ENCODE results near the gene CCDC74B.
"Not testable (repeated sequence)": the region's sequence is repeated elsewhere in the genome, so short reads cannot be mapped to it uniquely, and the experiment has no call there.

The CCDC74B gene

DNA sequence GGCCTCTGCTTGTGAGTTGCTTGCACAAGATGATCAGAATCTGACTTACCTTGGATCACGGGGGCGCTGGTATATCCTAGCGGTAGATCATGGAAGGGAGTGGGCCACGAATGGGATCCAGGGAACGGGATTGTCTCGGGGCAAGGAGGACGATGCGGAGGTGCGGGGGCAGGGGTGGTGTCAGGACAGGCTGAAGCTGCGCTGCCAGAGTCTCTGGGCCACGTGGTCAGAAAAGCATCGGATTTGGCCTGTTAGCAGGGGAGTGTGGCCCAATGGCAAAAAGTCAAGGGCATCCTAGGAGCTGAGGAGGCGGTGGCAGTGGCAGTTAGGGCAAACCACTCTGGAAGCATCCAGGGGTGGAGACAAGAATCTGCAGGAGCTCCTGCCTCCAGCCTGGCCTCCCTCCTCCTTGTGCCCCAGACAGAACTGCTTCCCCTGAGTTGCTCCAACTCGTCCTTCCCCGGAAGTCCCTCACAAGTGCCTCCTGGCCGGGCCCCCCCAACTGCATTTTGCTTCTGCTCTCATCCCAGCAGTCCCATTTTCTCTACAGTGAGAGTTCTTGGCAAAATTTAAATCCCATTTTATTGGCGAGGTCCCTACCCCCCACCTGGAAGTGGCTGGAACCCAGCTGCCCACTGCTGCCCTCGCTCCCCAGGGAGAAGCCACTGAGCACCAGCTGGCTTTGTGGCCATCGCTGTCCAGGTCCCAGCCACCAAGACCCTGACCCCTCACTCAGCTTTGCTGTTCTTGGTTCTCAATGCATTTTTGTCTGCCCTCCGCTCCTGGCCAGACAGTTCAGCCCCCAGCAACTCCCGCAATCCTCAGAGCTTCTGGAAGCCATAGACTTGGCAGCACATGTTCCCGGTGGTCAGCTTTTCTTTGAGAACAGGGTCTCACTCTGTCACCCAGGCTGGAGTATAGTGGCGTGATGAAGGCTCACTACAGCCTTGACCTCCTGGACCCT, 5.6 kb upstream of the CCDC74B start:
- DNase-seq (ENCODE audit: extremely low read depth, insufficient read length), result no peak
- Histone ChIP-seq H3K27me3 (replicated peaks; ENCODE audit: control insufficient read depth, insufficient read depth, low read length) (no peaks in the 10 kb centered on the region), H3K36me3 (ENCODE audit: control insufficient read depth, insufficient read depth, low read length) (peaks cover 3% of the 10 kb centered on the region), H3K4me3 (replicated peaks; ENCODE audit: low read depth, low read length) (no peak overlapping the region)
- TF ChIP-seq CTCF (IDR thresholded peaks at IDR 0.05; ENCODE audit: insufficient read depth, low read length, poor library complexity, severe bottlenecking), result no peak

DNA sequence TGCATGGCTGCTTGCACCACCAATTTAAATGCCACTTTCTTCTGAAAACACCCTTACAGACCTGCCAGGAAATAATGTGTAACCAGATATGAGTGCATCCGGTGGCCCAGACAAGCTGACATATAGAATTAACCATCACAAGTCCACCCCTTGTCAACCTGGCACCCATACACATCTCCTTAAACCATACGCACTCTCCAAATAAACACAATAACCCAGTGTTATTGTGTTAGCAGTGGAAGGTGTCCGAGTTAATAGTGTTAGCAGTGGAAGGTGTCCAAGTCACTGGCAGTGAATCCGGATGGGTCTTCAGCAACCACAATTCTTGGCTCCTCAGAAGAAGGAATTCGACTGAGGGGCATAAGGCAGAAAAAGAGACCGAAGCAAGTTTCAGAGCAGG, 3.6 kb upstream of the CCDC74B start:
- not testable (repeated sequence) for H3K36me3 ChIP-seq (ENCODE audit: control insufficient read depth, insufficient read depth, low read length); DNase-seq (ENCODE audit: extremely low read depth, insufficient read length); H3K27me3 ChIP-seq (replicated peaks; ENCODE audit: control insufficient read depth, insufficient read depth, low read length); H3K4me3 ChIP-seq (replicated peaks; ENCODE audit: low read depth, low read length)

DNA sequence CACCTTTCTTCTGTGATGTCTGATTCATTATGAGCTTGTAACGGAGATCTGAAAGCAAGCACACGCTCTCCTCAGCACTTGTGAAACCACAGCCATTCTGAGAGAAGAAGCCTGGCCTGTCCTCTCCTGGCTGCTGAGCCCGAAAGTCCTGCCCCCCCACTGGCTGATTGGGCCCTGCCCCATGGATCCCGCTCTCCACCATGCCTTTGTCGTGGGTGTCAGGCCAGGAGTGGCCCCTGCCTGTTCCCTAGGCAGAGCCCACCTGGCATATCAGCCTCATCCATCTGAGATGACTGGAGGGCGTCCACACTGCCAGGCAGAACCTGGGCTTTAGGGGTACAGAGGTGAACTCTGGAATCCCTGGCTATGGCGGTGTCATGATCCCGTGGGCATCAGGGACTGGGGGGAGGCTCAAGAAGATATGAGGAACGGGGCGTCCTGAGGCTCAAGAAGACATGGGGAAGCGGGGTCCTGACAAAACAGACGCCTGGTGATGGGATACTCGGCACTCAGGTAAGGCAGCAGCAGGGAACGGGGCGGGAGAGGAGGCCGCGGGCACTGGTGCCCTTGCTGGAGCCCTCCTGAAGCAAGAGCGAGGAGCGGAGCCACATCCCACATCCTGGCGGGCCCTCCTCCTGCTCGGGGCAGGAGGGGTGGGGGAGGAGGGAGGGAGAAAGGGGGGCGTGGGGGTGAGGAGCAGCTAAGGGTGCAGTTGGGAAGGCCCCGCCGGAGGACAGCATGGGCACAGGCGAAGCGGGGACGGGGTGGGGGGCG, 1.5 kb downstream of the CCDC74B start:
- not testable (repeated sequence) for H3K27me3 ChIP-seq (replicated peaks; ENCODE audit: control insufficient read depth, insufficient read depth, low read length); H3K4me3 ChIP-seq (replicated peaks; ENCODE audit: low read depth, low read length); H3K36me3 ChIP-seq (ENCODE audit: control insufficient read depth, insufficient read depth, low read length); DNase-seq (ENCODE audit: extremely low read depth, insufficient read length)

DNA sequence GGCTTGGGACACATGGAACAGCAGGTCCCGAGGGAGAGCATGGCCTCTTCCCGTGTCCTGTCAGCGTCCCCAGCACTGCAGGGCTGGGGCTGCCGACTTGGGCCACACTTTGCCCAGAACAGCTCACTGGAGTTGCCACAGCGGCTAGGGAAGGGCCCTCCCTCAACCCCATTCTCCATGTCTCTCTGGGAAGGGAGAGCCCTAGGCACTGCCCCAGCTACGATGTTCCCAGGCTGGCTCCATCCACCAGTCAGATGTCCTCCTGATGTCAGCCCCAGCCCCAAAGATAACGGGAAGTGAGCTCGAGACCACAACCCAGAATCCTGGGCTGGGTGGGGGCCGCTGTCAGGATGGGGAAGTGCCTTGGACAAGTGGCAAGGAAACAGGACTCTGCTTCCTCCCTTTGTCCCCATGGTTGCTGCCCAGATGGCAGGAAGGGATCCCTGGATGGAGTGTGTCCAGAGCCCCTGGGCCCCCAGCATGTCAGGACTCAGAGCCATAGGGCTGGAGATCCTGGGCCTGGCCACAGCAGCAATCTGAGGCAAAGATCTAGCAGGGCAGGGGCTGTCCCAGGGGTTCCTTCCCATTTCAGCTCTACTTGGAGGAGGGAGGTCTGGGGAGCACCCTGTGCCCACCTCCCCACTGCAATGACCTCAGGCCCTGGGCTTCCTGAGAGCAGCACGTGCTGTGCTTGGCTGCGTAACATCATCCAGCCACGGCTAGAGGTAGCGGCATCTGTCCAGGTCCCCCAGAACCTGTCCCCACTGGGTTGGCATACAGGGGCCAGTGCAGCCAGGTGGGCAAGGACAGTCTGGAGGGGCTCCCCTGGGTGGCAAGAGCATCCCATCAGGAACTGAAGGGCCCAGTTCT, 2.3 kb downstream of the CCDC74B start:
- not testable (repeated sequence) for DNase-seq (ENCODE audit: extremely low read depth, insufficient read length); H3K27me3 ChIP-seq (replicated peaks; ENCODE audit: control insufficient read depth, insufficient read depth, low read length); H3K4me3 ChIP-seq (replicated peaks; ENCODE audit: low read depth, low read length)

GRCh38 chr2:130141645-130142370, 3.1 kb downstream of the CCDC74B start:
- DNase-seq (ENCODE audit: extremely low read depth, insufficient read length); H3K27me3 ChIP-seq (replicated peaks; ENCODE audit: control insufficient read depth, insufficient read depth, low read length); H3K36me3 ChIP-seq (ENCODE audit: control insufficient read depth, insufficient read depth, low read length); H3K4me3 ChIP-seq (replicated peaks; ENCODE audit: low read depth, low read length): not testable (repeated sequence)

More for the DNA sequence above, 2.3 kb downstream of the CCDC74B start:
- H3K36me3 ChIP-seq (ENCODE audit: control insufficient read depth, insufficient read depth, low read length), result not testable (repeated sequence)

DNA sequence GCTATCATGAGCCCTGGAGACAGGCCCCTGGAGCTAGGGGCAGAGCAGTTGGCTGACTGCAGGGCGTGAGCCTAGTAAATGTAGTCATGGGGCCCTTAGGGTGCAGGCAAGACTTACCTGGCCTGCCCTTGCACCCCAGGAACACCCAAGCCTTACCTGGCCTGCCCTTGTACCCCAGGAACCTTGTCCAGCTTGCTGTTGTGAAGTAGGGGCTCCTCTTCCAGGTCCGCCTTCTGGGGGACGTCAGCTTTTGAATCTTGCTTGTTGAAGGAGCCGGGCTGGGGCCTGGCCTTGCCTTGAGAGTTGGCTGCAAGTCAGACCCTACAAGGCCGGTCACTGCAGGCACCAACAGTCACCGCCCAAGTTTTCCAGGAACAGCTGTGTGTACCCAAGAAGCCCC, 3.9 kb downstream of the CCDC74B start:
- not testable (repeated sequence) for H3K27me3 ChIP-seq (replicated peaks; ENCODE audit: control insufficient read depth, insufficient read depth, low read length); H3K4me3 ChIP-seq (replicated peaks; ENCODE audit: low read depth, low read length); H3K36me3 ChIP-seq (ENCODE audit: control insufficient read depth, insufficient read depth, low read length); DNase-seq (ENCODE audit: extremely low read depth, insufficient read length)

DNA sequence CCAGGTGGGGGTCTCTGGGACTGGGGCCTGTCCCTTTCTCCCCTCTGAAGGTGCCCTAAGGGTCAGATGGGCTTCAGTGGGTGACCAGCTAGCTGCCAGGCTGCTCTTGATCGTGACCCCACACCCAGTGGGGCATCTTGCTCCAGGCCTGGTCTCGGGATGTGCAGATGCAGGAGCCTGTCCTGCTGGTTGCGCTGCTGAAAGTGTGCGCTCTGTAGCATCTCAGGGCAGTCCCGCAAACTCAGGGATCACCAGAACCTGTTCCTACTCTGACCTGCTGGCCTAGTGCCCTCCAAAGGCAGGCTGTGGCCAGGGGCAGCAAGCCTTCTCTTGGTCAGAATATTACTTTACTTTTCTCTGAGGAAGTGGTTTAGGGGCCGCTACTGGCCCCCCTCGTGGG, 4.4 kb downstream of the CCDC74B start:
- DNase-seq (ENCODE audit: extremely low read depth, insufficient read length); H3K36me3 ChIP-seq (ENCODE audit: control insufficient read depth, insufficient read depth, low read length); H3K4me3 ChIP-seq (replicated peaks; ENCODE audit: low read depth, low read length); H3K27me3 ChIP-seq (replicated peaks; ENCODE audit: control insufficient read depth, insufficient read depth, low read length): not testable (repeated sequence)

GRCh38 chr2:130139331-130140280, 5.3 kb downstream of the CCDC74B start:
- DNase-seq (ENCODE audit: extremely low read depth, insufficient read length); H3K27me3 ChIP-seq (replicated peaks; ENCODE audit: control insufficient read depth, insufficient read depth, low read length); H3K4me3 ChIP-seq (replicated peaks; ENCODE audit: low read depth, low read length); H3K36me3 ChIP-seq (ENCODE audit: control insufficient read depth, insufficient read depth, low read length): not testable (repeated sequence)

DNA sequence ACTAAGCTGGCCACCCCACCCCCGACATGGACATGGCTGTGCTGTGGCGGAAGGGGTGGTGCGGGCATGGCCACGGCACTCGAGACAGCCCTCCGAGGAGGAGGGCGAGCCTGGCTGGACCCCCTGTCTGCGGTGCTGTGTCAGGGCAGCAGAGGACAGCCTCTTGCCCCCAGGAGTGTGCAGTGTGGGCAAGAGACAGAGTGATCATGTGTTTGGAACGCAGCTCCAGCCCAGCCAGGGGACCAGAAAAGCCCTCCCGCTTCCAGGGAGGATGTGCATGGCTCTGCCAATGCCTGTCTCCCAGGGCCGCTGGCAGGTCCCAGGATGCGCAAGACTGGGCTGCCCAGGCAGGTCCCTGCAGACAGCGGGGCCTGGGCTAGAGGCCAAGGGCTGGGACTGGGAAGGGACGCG, 6.1 kb downstream of the CCDC74B start:
- H3K4me3 ChIP-seq (replicated peaks; ENCODE audit: low read depth, low read length); H3K27me3 ChIP-seq (replicated peaks; ENCODE audit: control insufficient read depth, insufficient read depth, low read length); H3K36me3 ChIP-seq (ENCODE audit: control insufficient read depth, insufficient read depth, low read length); DNase-seq (ENCODE audit: extremely low read depth, insufficient read length): not testable (repeated sequence)

DNA sequence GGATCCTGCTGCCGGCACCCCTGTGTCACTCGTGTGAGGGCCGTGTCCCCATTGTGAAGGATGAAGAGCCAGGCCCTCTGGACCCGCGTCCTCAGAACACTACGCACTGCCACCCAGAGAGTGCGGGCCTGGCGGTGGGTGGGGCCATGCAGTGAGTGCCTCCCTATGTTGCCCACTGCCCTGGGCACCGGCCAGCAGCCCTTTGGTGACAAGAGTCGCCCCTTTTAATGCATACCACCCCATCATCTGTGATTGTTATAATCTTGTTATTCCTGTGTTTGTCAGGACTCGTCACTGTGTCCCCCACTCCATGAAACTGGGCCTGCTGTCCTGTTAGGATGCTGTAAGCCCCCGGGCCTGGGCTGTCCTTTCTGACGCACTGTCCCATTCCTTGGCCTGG, 6.6 kb downstream of the CCDC74B start:
- DNase-seq (ENCODE audit: extremely low read depth, insufficient read length); H3K27me3 ChIP-seq (replicated peaks; ENCODE audit: control insufficient read depth, insufficient read depth, low read length): not testable (repeated sequence)

DNA sequence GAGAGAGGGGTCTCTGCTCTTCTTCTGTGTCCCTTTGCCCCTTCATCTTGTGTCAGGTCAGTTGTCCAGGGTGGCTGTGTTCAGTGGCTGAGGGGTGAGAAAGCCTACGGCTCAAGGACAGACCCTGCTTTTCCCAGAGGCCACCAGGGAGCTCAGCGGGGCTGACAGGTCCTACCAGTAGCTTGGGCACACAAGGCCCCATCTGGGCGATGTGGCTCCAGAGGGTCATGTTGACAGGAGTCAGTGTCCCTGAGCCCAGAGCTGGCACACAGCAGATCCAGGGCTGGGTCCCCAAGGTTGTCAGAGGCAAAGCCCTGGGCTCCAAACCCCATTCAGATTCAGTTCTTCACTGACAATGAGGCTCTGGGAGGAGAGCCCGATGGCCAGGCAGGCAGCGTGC, 7.8 kb downstream of the CCDC74B start:
- not testable (repeated sequence) for DNase-seq (ENCODE audit: extremely low read depth, insufficient read length); H3K27me3 ChIP-seq (replicated peaks; ENCODE audit: control insufficient read depth, insufficient read depth, low read length); H3K4me3 ChIP-seq (replicated peaks; ENCODE audit: low read depth, low read length); H3K36me3 ChIP-seq (ENCODE audit: control insufficient read depth, insufficient read depth, low read length)

More for the DNA sequence above, 6.6 kb downstream of the CCDC74B start:
- H3K36me3 ChIP-seq (ENCODE audit: control insufficient read depth, insufficient read depth, low read length); H3K4me3 ChIP-seq (replicated peaks; ENCODE audit: low read depth, low read length): not testable (repeated sequence)
